IMR-90 (cell line): ENCODE results near the gene KCNN4. TPM values are rescaled to one million over a fixed set of nuclear protein-coding genes. Genes with fewer than 3 reads are reported as not detected.

Source experiments
- ATAC-seq: fragments of 200-7000 bp; cut with Tn5 transposase; 2 replicates; pipeline ENCODE4 v1.9.1; 2020; ENCODE audit warnings: low read depth, mild to moderate bottlenecking, moderate library complexity
- BruUV-seq: library from RNA; stranded (reverse); fragments of 400-500 nt; replicated peaks from 2 replicates; lab custom pipeline; 2021; lab: Mats Ljungman, UMichigan
- CTCF ChIA-PET: fragments of 300-600 bp; formaldehyde crosslinking; extraction: SDS; loops from one replicate; lab custom pipeline; 2021; ENCODE audit warnings: antibody characterized with exemption; lab: Yijun Ruan, JAX
- POLR2A ChIA-PET: fragments of 300-600 bp; sonication (Branson Sonifier 250); formaldehyde crosslinking; loops from one replicate; lab custom pipeline; 2022; ENCODE audit warnings: antibody characterized with exemption; ENCODE audit not compliant: unreplicated experiment; lab: Charles Lee
- DNase-seq: peaks from one replicate; pipeline ENCODE4 v3.0.0; 2013
- H2AFZ ChIP-seq: replicated peaks from 2 replicates; pipeline ENCODE3; 2013; ENCODE audit warnings: low read length, mild to moderate bottlenecking; ENCODE audit not compliant: poor library complexity
- H2AK5ac ChIP-seq: 2 replicates; pipeline ENCODE4 v1.6.1; 2013; ENCODE audit warnings: low read depth, low read length, inconsistent platforms
- H2AK9ac ChIP-seq: replicated peaks from 2 replicates; pipeline ENCODE3; 2013; ENCODE audit warnings: mild to moderate bottlenecking, low read depth, low read length, moderate library complexity; ENCODE audit not compliant: poor library complexity
- H2BK120ac ChIP-seq: 2 replicates; pipeline ENCODE4 v1.6.1; 2013; ENCODE audit warnings: low read depth, low read length, inconsistent platforms
- H2BK15ac ChIP-seq: 3 replicates; pipeline ENCODE4 v1.6.1; 2013; ENCODE audit warnings: low read depth, low read length, inconsistent platforms
- H2BK20ac ChIP-seq: 2 replicates; pipeline ENCODE4 v1.6.1; 2013; ENCODE audit warnings: low read depth, mild to moderate bottlenecking, inconsistent platforms, low read length, moderate library complexity
- H2BK5ac ChIP-seq: 2 replicates; pipeline ENCODE4 v1.6.1; 2013; ENCODE audit warnings: mild to moderate bottlenecking, low read depth, low read length, inconsistent platforms; ENCODE audit not compliant: poor library complexity, severe bottlenecking
- H3K14ac ChIP-seq: replicated peaks from 2 replicates; pipeline ENCODE4 v1.6.1; 2013; ENCODE audit warnings: low read depth, low read length, inconsistent platforms
- H3K18ac ChIP-seq: 2 replicates; pipeline ENCODE4 v1.6.1; 2013; ENCODE audit warnings: low read depth, low read length, control low read depth
- H3K23ac ChIP-seq: 2 replicates; pipeline ENCODE4 v1.6.1; 2013; ENCODE audit warnings: low read depth, low read length, inconsistent platforms
- H3K27ac ChIP-seq: 2 replicates; pipeline ENCODE4 v1.5.1; 2013; ENCODE audit warnings: mild to moderate bottlenecking, control low read depth, low read length; ENCODE audit not compliant: insufficient read depth
- H3K27me3 ChIP-seq: 2 replicates; pipeline ENCODE4 v1.6.1; 2013; ENCODE audit warnings: low read length; ENCODE audit not compliant: control insufficient read depth, insufficient read depth
- H3K36me3 ChIP-seq: 2 replicates; pipeline ENCODE4 v1.6.1; 2013; ENCODE audit warnings: low read length, mixed read lengths; ENCODE audit not compliant: control insufficient read depth, insufficient read depth
- H3K4ac ChIP-seq: 2 replicates; pipeline ENCODE4 v1.6.1; 2013; ENCODE audit warnings: low read depth, low read length, inconsistent platforms
- H3K4me1 ChIP-seq: 2 replicates; pipeline ENCODE4 v1.6.1; 2013; ENCODE audit warnings: low read length, mixed read lengths; ENCODE audit not compliant: control insufficient read depth, insufficient read depth
- H3K4me2 ChIP-seq: 2 replicates; pipeline ENCODE4 v1.6.1; 2013; ENCODE audit warnings: low read depth, mild to moderate bottlenecking, control low read depth, low read length, moderate library complexity
- H3K4me3 ChIP-seq: 2 replicates; pipeline ENCODE4 v1.5.1; 2013; ENCODE audit warnings: low read depth, mild to moderate bottlenecking, control low read depth, low read length, moderate library complexity; ENCODE audit not compliant: insufficient read depth
- H3K56ac ChIP-seq: 2 replicates; pipeline ENCODE4 v1.6.1; 2013; ENCODE audit warnings: low read length, inconsistent platforms; ENCODE audit not compliant: insufficient read depth; ENCODE audit errors: extremely low read depth
- H3K79me1 ChIP-seq, 2 experiments: 2 replicates each; pipeline ENCODE4 v1.6.1; 2013; ENCODE audit warnings: low read length in 2 of 2, inconsistent platforms in 1 of 2, low read depth in 1 of 2
- H3K9ac ChIP-seq: 2 replicates; pipeline ENCODE4 v1.6.1; 2013; ENCODE audit warnings: low read depth, low read length, control low read depth
- H3K9me1 ChIP-seq: 2 replicates; pipeline ENCODE4 v1.6.1; 2013; ENCODE audit warnings: low read length, inconsistent platforms; ENCODE audit not compliant: insufficient read depth
- H3K9me3 ChIP-seq: 2 replicates; pipeline ENCODE4 v1.6.1; 2013; ENCODE audit warnings: low read length; ENCODE audit not compliant: control insufficient read depth, insufficient read depth
- H4K20me1 ChIP-seq: 2 replicates; pipeline ENCODE4 v1.6.1; 2013; ENCODE audit warnings: low read length, inconsistent platforms; ENCODE audit not compliant: insufficient read depth
- H4K5ac ChIP-seq: 2 replicates; pipeline ENCODE4 v1.6.1; 2013; ENCODE audit warnings: mild to moderate bottlenecking, low read depth, low read length, control low read depth
- H4K8ac ChIP-seq, 2 experiments: 2 replicates each; pipeline ENCODE4 v1.6.1; 2013; ENCODE audit warnings: low read depth in 2 of 2, low read length in 2 of 2, control low read depth in 1 of 2, inconsistent platforms in 1 of 2
- H4K91ac ChIP-seq: 2 replicates; pipeline ENCODE4 v1.6.1; 2013; ENCODE audit warnings: low read depth, low read length, inconsistent platforms; ENCODE audit not compliant: insufficient read depth
- CTCF ChIP-seq: conservative IDR thresholded peaks from 2 replicates; pipeline ENCODE4 v1.5.1; 2012; ENCODE audit warnings: mild to moderate bottlenecking, low read depth, low read length, improper control_type of control experiment
- FOS ChIP-seq: fragments of 150-350 bp; IDR thresholded peaks from 2 replicates; pipeline ENCODE4 v1.6.1; 2016; ENCODE audit warnings: low read depth, low read length
- MAZ ChIP-seq: IDR thresholded peaks from 2 replicates; pipeline ENCODE4 v1.6.1; 2012; ENCODE audit warnings: low read depth, mild to moderate bottlenecking, low read length, improper control_type of control experiment, moderate library complexity, borderline replicate concordance
- MXI1 ChIP-seq: IDR thresholded peaks from 2 replicates; pipeline ENCODE4 v1.6.1; 2012; ENCODE audit warnings: low read depth, mild to moderate bottlenecking, low read length, moderate library complexity, borderline replicate concordance
- RAD21 ChIP-seq: IDR thresholded peaks from 2 replicates; pipeline ENCODE4 v1.6.1; 2012; ENCODE audit warnings: low read length, improper control_type of control experiment
- SMC3 ChIP-seq: fragments of 150-350 bp; IDR thresholded peaks from 2 replicates; pipeline ENCODE4 v1.6.1; 2016; ENCODE audit warnings: low read depth, mild to moderate bottlenecking, antibody characterized with exemption, low read length, moderate library complexity
- WGBS, 2 experiments: methylation state at CpG; one replicate each; pipeline versions ENCODE4 v1.1.5 to v1.1.7; 2013; ENCODE audit warnings: missing lambda C conversion rate in 2 of 2; ENCODE audit not compliant: insufficient read length in 1 of 2; ENCODE audit errors: extremely low coverage in 2 of 2; 5-methylcytosine and 5-hydroxymethylcytosine counted together
- dilution Hi-C: fragments of 300-500 bp; cut with HindIII; formaldehyde crosslinking; loops from one replicate; pipeline ENCODE4 v1.14.3; 2018; ENCODE audit warnings: low sequenced_read_pairs; ENCODE audit not compliant: unreplicated experiment
- in situ Hi-C: fragments of 300-500 bp; cut with MboI; formaldehyde crosslinking; loops from 3 replicates; pipeline ENCODE4 v1.14.3; 2019; ENCODE audit warnings: low sequenced_read_pairs, inconsistent platforms, mixed read lengths
- intact Hi-C: fragments of 100-400 bp; cut with micrococcal nuclease; formaldehyde crosslinking; loops from 2 replicates; pipeline ENCODE4 v1.10.0; 2022
- polyA plus RNA-seq, 3 experiments: library from polyadenylated mRNA; depleted of rRNA; stranded (reverse); fragments of >200 nt; gene quantifications; 2 replicates each; pipeline ENCODE4 v1.2.3, GENCODE V29; 2012; ENCODE audit warnings: low replicate concordance in 1 of 3
- total RNA-seq: library from RNA; depleted of rRNA; stranded (reverse); fragments of >200 nt; gene quantifications from 2 replicates; pipeline ENCODE4 v1.2.3, GENCODE V29; 2012
- TF ChIP-seq, protein P1 (sequence below): fragments of 150-350 bp; IDR thresholded peaks from 2 replicates; pipeline ENCODE4 v1.6.1; 2016; ENCODE audit warnings: low read depth, mild to moderate bottlenecking, low read length, moderate library complexity, borderline replicate concordance
- TF ChIP-seq, protein P2 (sequence below): fragments of 150-350 bp; IDR thresholded peaks from 2 replicates; pipeline ENCODE4 v1.6.1; 2017; ENCODE audit warnings: mild to moderate bottlenecking, antibody characterized with exemption, low read length, low read depth

The KCNN4 gene
- total and polyA plus RNA-seq, 2 of the 4 experiments (the other 2 are of a cell fraction), result 0.54 to 0.99 TPM

DNA sequence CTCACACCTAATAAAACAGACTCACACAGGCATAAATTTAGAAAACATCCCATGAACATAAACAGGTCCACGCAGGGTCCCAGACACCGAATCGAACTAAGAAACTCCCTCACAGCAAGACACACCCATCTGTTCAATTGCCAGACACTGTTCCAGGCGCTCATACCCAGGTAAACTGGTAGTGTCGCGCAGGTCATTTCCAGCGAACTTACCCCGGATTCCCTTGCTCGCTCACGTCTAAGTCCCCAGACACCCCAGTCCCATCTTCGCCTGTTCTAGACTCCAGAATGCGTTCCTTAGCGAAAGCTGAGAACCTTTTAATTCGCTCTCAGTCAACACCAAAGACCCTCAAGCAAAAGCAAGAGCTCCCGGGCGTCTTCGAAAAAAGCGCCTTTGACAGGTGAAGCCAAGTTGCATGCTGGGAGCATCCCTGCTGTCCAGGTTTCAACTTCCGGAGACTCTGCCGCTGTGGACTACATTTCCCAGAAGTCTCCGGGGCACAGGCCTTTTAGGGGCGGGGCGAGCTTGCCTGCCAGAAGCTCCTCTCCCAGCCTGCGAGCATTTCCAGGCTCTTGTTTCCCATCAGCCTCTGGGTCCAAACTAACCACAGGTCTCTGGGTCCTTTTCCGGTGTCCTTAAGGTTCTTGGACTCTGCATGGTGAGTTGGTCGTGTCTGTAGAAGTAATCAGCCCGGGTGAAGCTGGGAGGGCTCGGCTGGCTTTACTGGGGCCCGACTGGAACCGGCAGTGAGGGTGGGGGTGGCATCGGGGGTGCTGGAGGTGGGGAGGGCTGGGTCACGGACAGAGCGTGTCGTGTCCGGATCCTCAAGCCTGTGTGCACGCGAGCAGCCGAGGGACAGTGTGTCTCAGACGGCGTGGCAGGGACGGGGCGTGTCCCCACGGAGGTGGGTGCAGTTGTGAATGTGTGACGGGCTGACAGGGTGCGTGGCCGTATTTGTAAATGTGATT, 46.3 kb upstream of the KCNN4 start, which contains the start of gene ZNF283:
TSS of gene ZNF283 (plus strand) at position 535 of the 968 bp plus-strand sequence. CDS start 6,184 bp downstream, outside the sequence.
- intact Hi-C loops, result no loop called here

More for the DNA sequence above, 46.3 kb upstream of the KCNN4 start, which contains the start of gene ZNF283:
- POLR2A ChIA-PET, result interaction anchor here (0.6 to 1.0 kb wide), 2 partner anchors 91 to 298 kb away, joined by 3 to 7 read pairs; no protein-coding TSS in a partner anchor
- Histone ChIP-seq H3K14ac (peak within 1 kb of the TSS; percentile 38), H2BK15ac (no peak within 1 kb of the TSS), H3K79me1 (peaks cover 9 to 13% of the 10 kb centered on the region in 2 experiments; a peak in 3 of 4 replicates), H3K27me3 (no peaks in the 10 kb centered on the region), H2BK20ac (no peak within 1 kb of the TSS), H2AK9ac (peak within 1 kb of the TSS; percentile 85), H3K23ac (peak within 1 kb of the TSS; percentile 30; the same call in 1 of the 2 replicates), H3K36me3 (peaks cover 11% of the 10 kb centered on the region), H2BK120ac (no peak within 1 kb of the TSS; the same call in 1 of the 2 replicates), H3K4me2 (peak within 1 kb of the TSS; percentile 94), H2AFZ (peak within 1 kb of the TSS; percentile 99), H2AK5ac (peak within 1 kb of the TSS; percentile 89), H3K4ac (peak within 1 kb of the TSS; percentile 70), H2BK5ac (peak within 1 kb of the TSS; percentile 67), H3K56ac (no peak within 1 kb of the TSS; the same call in none of the 2 replicates), H3K9me3 (peaks cover 2% of the 10 kb centered on the region; the same call in 1 of the 2 replicates), H3K9me1 (no peaks in the 10 kb centered on the region; the same call in 1 of the 2 replicates), H3K4me3 (peak within 1 kb of the TSS; percentile 77), H3K18ac (no peak within 1 kb of the TSS), H3K4me1 (0 out of 2 replicates have a peak, but pooled peaks cover 2% of the 10 kb centered on the region), H4K8ac (peak within 1 kb of the TSS; percentile 53 to 94), H4K20me1 (no peaks in the 10 kb centered on the region), H4K5ac (peak within 1 kb of the TSS; percentile 60), H3K27ac (peak within 1 kb of the TSS; percentile 39), H4K91ac (no peak within 1 kb of the TSS), H3K9ac (peak within 1 kb of the TSS; percentile 74)
- 17% methylated on average over 25 of the region's 46 CpGs; no CpG with 5 or more reads in 1 of the 2 experiments for WGBS, 2 experiments
- in situ Hi-C loops, result no loop called here
- peak; percentile 77 for TF ChIP-seq MXI1
- TF ChIP-seq MAZ, result peak; percentile 40; the same call in 1 of the 2 replicates
- TF ChIP-seq CTCF, result no peak
- no peak for TF ChIP-seq RAD21
- TF ChIP-seq SMC3, result no peak
- TF ChIP-seq FOS, result no peak
- TF ChIP-seq, protein P1, sequence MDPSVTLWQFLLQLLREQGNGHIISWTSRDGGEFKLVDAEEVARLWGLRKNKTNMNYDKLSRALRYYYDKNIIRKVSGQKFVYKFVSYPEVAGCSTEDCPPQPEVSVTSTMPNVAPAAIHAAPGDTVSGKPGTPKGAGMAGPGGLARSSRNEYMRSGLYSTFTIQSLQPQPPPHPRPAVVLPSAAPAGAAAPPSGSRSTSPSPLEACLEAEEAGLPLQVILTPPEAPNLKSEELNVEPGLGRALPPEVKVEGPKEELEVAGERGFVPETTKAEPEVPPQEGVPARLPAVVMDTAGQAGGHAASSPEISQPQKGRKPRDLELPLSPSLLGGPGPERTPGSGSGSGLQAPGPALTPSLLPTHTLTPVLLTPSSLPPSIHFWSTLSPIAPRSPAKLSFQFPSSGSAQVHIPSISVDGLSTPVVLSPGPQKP, result no peak
- TF ChIP-seq, protein P2, sequence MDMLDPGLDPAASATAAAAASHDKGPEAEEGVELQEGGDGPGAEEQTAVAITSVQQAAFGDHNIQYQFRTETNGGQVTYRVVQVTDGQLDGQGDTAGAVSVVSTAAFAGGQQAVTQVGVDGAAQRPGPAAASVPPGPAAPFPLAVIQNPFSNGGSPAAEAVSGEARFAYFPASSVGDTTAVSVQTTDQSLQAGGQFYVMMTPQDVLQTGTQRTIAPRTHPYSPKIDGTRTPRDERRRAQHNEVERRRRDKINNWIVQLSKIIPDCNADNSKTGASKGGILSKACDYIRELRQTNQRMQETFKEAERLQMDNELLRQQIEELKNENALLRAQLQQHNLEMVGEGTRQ, result no peak
- no TSS peak for BruUV-seq
- peak; percentile 89 for DNase-seq
- dilution Hi-C loops, result no loop called here
- CTCF ChIA-PET, result no interaction called here
- ATAC-seq, result peak; percentile 99
